Stomach (tissue), 9 donors: Measurements from ENCODE around the gene STRBP. TPM values are rescaled to one million over a fixed set of nuclear protein-coding genes. Genes with fewer than 3 reads are reported as not detected.
A peak's percentile ranks its signal among the peaks of the same experiment; 100 is the strongest.

Experiments
- DNase-seq, 2 donors: peaks; one replicate each; pipeline versions ENCODE4 v3.0.0 to v3.0.0-alpha.2; 2013 to 2019
- H3K27ac ChIP-seq, 5 donors: fragments of 200-600 bp in 4 of 5; sonication (generic) in 4 of 5; one replicate each; pipeline ENCODE4 v1.5.1; 2013 to 2019; ENCODE audit warnings: mild to moderate bottlenecking in 1 of 5, moderate library complexity in 1 of 5
- H3K27me3 ChIP-seq, 3 donors: fragments of 200-600 bp; sonication (generic); one replicate each; pipeline ENCODE4 v1.5.1; 2017 to 2019; ENCODE audit warnings: mixed run types in 1 of 3
- H3K36me3 ChIP-seq, 4 donors: fragments of 200-600 bp; sonication (generic); 1 replicate in 3 of 4; 2 replicates in 1 of 4; pipeline ENCODE4 v1.5.1; 2016 to 2019
- H3K4me1 ChIP-seq, 4 donors: fragments of 200-600 bp; sonication (generic); one replicate each; pipeline ENCODE4 v1.5.1; 2016 to 2019
- H3K4me3 ChIP-seq, 4 donors: fragments of 200-600 bp; sonication (generic) in 3 of 4; one replicate each; pipeline ENCODE4 v1.5.1; 2016 to 2019; ENCODE audit warnings: mild to moderate bottlenecking in 1 of 4
- H3K9me3 ChIP-seq, 4 donors: fragments of 200-600 bp; sonication (generic); one replicate each; pipeline ENCODE4 v1.5.1; 2016 to 2019
- EP300 ChIP-seq: sonication (generic); formaldehyde crosslinking; IDR thresholded peaks from one replicate; pipeline ENCODE4 v1.6.1; 2017; ENCODE audit warnings: antibody characterized with exemption
- POLR2A ChIP-seq, 4 donors: fragments of 450-650 bp; IDR thresholded peaks; one replicate each; pipeline ENCODE4 v1.6.1; 2016; ENCODE audit warnings: antibody characterized with exemption in 4 of 4, control low read depth in 2 of 4, mild to moderate bottlenecking in 1 of 4, moderate library complexity in 1 of 4
- POLR2AphosphoS5 ChIP-seq, 3 donors: sonication (generic); formaldehyde crosslinking; IDR thresholded peaks; one replicate each; pipeline ENCODE4 v1.6.1; 2016; ENCODE audit warnings: antibody characterized with exemption in 3 of 3
- WGBS, 5 donors: extraction: QIAGEN DNeasy Blood & Tissue Kit in 3 of 5; methylation state at CpG; one replicate each; pipeline versions ENCODE4 v1.1.5 to v1.1.7; 2013 to 2018; 5-methylcytosine and 5-hydroxymethylcytosine counted together
- intact Hi-C: fragments of 100-400 bp; cut with DNase I; formaldehyde crosslinking; loops from one replicate; pipeline ENCODE4 v1.15.1; 2023; ENCODE audit warnings: low total_unique reads
- polyA plus RNA-seq, 3 donors: library from polyadenylated mRNA; stranded (reverse); fragments of 200-250 nt; gene quantifications; one replicate each; pipeline ENCODE4 v1.2.3, GENCODE V29; 2013
- total RNA-seq, 5 donors: library from RNA; depleted of rRNA; stranded (reverse); fragments of >200 nt; gene quantifications; one replicate each; pipeline versions ENCODE4 v1.1.0 to v1.2.3, GENCODE V29; 2014 to 2016
- TF ChIP-seq, protein P1 (sequence below), 7 experiments: fragments of 450-650 bp in 4 of 7; fragments of 200-600 bp in 3 of 7; sonication (generic) in 3 of 7; IDR thresholded peaks; one replicate each; pipeline ENCODE4 v1.5.1; 2016 to 2019; ENCODE audit warnings: antibody characterized with exemption in 7 of 7, control low read depth in 2 of 7, mild to moderate bottlenecking in 1 of 7
- donor health status: healthy with polysubstance abuse.
- donor health status: Bipolar disorder and iron deficiency.
- donor health status: healthy.

STRBP gene
- total and polyA plus RNA-seq, 8 donors, result 5.5 to 21.0 (median 10.2) TPM

DNA sequence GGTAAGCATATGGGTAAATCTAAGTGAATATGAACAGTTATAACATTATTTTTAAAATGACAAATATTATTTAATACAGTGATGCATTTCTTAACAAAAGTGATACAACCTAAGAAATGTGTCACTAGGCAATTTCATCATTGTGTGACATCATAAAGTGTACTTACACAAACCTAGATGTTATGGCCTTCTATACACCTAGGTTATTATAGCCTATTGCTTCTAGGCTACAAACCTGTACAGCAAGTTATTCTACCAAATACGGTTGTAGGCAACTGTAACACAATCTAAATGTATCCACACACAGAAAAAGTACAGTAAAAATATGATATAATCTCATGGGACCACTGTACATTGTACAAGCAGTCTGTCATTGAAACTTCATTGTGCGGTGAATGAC is 48.3 kb downstream of the STRBP start:
- H3K27me3 ChIP-seq, result no peaks in the 10 kb centered on the region
- H3K4me1 ChIP-seq, result peaks cover 0 to 14% (median 3%) of the 10 kb centered on the region in 4 donors
- WGBS, 5 donors, result 77 to 83% (median 79%) methylated on average over 2 of the region's 2 CpGs
- intact Hi-C loops, result no loop called here
- TF ChIP-seq POLR2AphosphoS5 (IDR thresholded peaks at IDR 0.05), result no peak
- TF ChIP-seq, protein P1, sequence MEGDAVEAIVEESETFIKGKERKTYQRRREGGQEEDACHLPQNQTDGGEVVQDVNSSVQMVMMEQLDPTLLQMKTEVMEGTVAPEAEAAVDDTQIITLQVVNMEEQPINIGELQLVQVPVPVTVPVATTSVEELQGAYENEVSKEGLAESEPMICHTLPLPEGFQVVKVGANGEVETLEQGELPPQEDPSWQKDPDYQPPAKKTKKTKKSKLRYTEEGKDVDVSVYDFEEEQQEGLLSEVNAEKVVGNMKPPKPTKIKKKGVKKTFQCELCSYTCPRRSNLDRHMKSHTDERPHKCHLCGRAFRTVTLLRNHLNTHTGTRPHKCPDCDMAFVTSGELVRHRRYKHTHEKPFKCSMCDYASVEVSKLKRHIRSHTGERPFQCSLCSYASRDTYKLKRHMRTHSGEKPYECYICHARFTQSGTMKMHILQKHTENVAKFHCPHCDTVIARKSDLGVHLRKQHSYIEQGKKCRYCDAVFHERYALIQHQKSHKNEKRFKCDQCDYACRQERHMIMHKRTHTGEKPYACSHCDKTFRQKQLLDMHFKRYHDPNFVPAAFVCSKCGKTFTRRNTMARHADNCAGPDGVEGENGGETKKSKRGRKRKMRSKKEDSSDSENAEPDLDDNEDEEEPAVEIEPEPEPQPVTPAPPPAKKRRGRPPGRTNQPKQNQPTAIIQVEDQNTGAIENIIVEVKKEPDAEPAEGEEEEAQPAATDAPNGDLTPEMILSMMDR (IDR thresholded peaks at IDR 0.05), result no peak
- no peak for TF ChIP-seq EP300
- TF ChIP-seq POLR2A (IDR thresholded peaks at IDR 0.05), result no peak
- no peak overlapping the region for H3K4me3 ChIP-seq
- no peaks in the 10 kb centered on the region for H3K9me3 ChIP-seq
- peak in 1 of 2 donors; percentile 4 for DNase-seq
- H3K27ac ChIP-seq, result no peak overlapping the region
- no peaks in the 10 kb centered on the region for H3K36me3 ChIP-seq

DNA sequence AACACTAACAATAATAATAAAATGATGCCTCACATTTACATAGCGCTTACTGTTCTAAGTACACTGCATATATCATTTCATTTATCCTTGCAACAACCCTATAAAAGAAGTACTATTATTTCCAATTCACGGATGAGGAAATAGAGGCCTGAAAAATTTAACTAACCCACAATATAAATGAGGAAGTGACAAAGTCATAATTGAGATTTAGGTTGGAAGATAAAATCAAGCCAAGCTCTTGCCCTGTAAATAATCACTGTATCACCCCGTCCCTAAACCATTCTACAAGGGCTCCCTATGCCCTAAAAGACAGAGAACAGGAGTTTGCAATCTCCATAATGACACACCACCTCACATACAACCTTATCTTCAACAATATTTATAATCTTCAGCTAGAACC is 49.6 kb downstream of the STRBP start:
- WGBS, 5 donors, result 62 to 93% (median 79%) methylated on average over 3 of the region's 3 CpGs
- intact Hi-C loops, result no loop called here
- TF ChIP-seq POLR2A (IDR thresholded peaks at IDR 0.05) (no peak), EP300 (no peak), POLR2AphosphoS5 (IDR thresholded peaks at IDR 0.05) (no peak)
- TF ChIP-seq, protein P1 (IDR thresholded peaks at IDR 0.05), result no peak

DNA sequence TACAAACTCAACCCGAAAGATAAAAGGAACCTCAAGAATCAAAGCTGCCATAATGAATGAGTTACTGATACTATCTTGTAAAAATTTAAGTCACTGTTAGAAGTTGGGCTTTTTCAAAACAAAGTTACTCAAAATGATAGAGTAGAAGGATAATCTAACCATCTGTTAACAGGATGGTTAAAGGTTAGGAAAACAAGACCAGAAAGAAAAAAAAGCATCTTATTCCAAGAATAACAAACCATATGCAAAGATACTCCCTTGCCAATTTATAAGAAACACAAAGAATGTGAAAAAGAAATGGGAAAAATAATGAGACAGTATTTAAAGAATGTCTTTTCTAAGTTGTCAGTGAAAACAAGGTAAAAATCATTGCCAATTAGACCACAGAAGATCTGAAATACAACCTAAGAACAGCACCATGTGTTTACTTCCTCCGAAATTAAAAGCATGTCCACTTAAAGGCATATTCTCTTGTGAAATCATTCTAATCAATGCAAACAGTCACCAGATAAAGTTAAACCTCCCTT is 51.2 kb downstream of the STRBP start:
- Histone ChIP-seq H3K4me3 (no peak overlapping the region), H3K27ac (no peak overlapping the region), H3K4me1 (peaks cover 0 to 9% (median 3%) of the 10 kb centered on the region in 4 donors), H3K9me3 (no peaks in the 10 kb centered on the region), H3K27me3 (no peaks in the 10 kb centered on the region), H3K36me3 (no peaks in the 10 kb centered on the region)
- intact Hi-C loops, result no loop called here
- 36 to 50% (median 44%) methylated on average over 2 of the region's 2 CpGs for WGBS, 5 donors
- no peak for DNase-seq
- TF ChIP-seq, protein P1 (IDR thresholded peaks at IDR 0.05), result no peak
- TF ChIP-seq POLR2AphosphoS5 (IDR thresholded peaks at IDR 0.05) (no peak), POLR2A (IDR thresholded peaks at IDR 0.05) (no peak), EP300 (no peak)

More for the DNA sequence above, 49.6 kb downstream of the STRBP start:
- peaks cover 0 to 9% (median 3%) of the 10 kb centered on the region in 4 donors for H3K4me1 ChIP-seq
- no peak for DNase-seq
- H3K27me3 ChIP-seq, result no peaks in the 10 kb centered on the region
- H3K9me3 ChIP-seq, result no peaks in the 10 kb centered on the region
- no peaks in the 10 kb centered on the region for H3K36me3 ChIP-seq
- no peak overlapping the region for H3K27ac ChIP-seq
- H3K4me3 ChIP-seq, result no peak overlapping the region

DNA sequence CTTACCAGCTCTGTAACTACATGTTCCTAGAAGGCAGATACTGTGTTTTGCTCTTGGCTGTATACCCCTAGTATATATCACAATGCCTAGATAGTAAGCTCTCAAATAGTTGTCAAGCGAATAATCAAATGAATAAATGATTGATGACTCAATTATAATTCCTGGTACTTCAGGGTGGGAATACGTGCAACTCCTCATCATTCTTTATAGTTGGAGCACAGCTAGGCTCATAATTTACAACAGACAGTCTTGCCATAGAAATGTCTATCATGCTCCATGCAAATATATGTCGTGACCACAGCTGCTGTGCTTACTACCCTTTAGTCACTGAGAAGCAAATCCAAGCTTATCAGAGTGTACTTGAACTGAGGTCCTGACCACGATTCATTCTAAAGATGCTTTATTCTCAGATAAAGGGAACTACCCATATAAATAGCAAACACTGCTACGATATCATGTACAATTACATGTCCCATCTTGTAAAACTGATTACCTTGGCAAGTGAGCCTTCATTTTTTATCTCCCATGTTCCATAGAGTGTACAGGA is 52.1 kb downstream of the STRBP start:
- Histone ChIP-seq H3K4me3 (no peak overlapping the region), H3K27me3 (no peaks in the 10 kb centered on the region), H3K4me1 (peaks cover 0 to 9% (median 3%) of the 10 kb centered on the region in 4 donors), H3K27ac (no peak overlapping the region), H3K9me3 (no peaks in the 10 kb centered on the region), H3K36me3 (no peaks in the 10 kb centered on the region)
- no peak for DNase-seq
- TF ChIP-seq POLR2A (IDR thresholded peaks at IDR 0.05) (no peak), EP300 (no peak), POLR2AphosphoS5 (IDR thresholded peaks at IDR 0.05) (no peak)
- TF ChIP-seq, protein P1 (IDR thresholded peaks at IDR 0.05), result no peak
- intact Hi-C loops, result no loop called here
- WGBS, 5 donors, result 54 to 71% (median 62%) methylated on average over 5 of the region's 5 CpGs
